GM12873 (cell line): Measurements from ENCODE around the gene GTF3C5.

Experiments used
- CTCF ChIP-seq: IDR thresholded peaks from 2 replicates; pipeline ENCODE4 v1.5.1; 2012; ENCODE audit warnings: low read depth, mild to moderate bottlenecking, moderate library complexity, low read length, control low read depth; ENCODE audit not compliant: insufficient read depth; ENCODE audit errors: missing control alignments

Gene GTF3C5

GRCh38 chr9:132986640-132987620, 43.9 kb upstream of the GTF3C5 start:
- no peak for TF ChIP-seq CTCF

- TF ChIP-seq CTCF = no peak
Observed at GRCh38 chr9:132988244-132989013, 42.4 kb upstream of the GTF3C5 start.

GRCh38 chr9:132989014-132989310, 41.8 kb upstream of the GTF3C5 start:
- no peak for TF ChIP-seq CTCF

GRCh38 chr9:132989414-132989996, 41.3 kb upstream of the GTF3C5 start:
- TF ChIP-seq CTCF = no peak

- TF ChIP-seq CTCF = no peak
Observed at GRCh38 chr9:132990781-132991180, 40.0 kb upstream of the GTF3C5 start.

- TF ChIP-seq CTCF = no peak
Observed at GRCh38 chr9:132991351-132992300, 39.2 kb upstream of the GTF3C5 start.
